IMR-90 (cell line): Measurements from ENCODE around the gene ATG9A. TPM values are rescaled to one million over a fixed set of nuclear protein-coding genes. Genes with fewer than 3 reads are reported as not detected.

Source experiments
- ATAC-seq: fragments of 200-7000 bp; cut with Tn5 transposase; 2 replicates; pipeline ENCODE4 v1.9.1; 2020; ENCODE audit warnings: low read depth, mild to moderate bottlenecking, moderate library complexity
- BruUV-seq: library from RNA; stranded (reverse); fragments of 400-500 nt; replicated peaks from 2 replicates; lab custom pipeline; 2021; lab: Mats Ljungman, UMichigan
- CTCF ChIA-PET: fragments of 300-600 bp; formaldehyde crosslinking; extraction: SDS; loops from one replicate; lab custom pipeline; 2021; ENCODE audit warnings: antibody characterized with exemption; lab: Yijun Ruan, JAX
- POLR2A ChIA-PET: fragments of 300-600 bp; sonication (Branson Sonifier 250); formaldehyde crosslinking; loops from one replicate; lab custom pipeline; 2022; ENCODE audit warnings: antibody characterized with exemption; ENCODE audit not compliant: unreplicated experiment; lab: Charles Lee
- DNase-seq: peaks from one replicate; pipeline ENCODE4 v3.0.0; 2013
- H2AFZ ChIP-seq: replicated peaks from 2 replicates; pipeline ENCODE3; 2013; ENCODE audit warnings: low read length, mild to moderate bottlenecking; ENCODE audit not compliant: poor library complexity
- H2AK5ac ChIP-seq: 2 replicates; pipeline ENCODE4 v1.6.1; 2013; ENCODE audit warnings: low read depth, low read length, inconsistent platforms
- H2AK9ac ChIP-seq: replicated peaks from 2 replicates; pipeline ENCODE3; 2013; ENCODE audit warnings: mild to moderate bottlenecking, low read depth, low read length, moderate library complexity; ENCODE audit not compliant: poor library complexity
- H2BK120ac ChIP-seq: 2 replicates; pipeline ENCODE4 v1.6.1; 2013; ENCODE audit warnings: low read depth, low read length, inconsistent platforms
- H2BK15ac ChIP-seq: 3 replicates; pipeline ENCODE4 v1.6.1; 2013; ENCODE audit warnings: low read depth, low read length, inconsistent platforms
- H2BK20ac ChIP-seq: 2 replicates; pipeline ENCODE4 v1.6.1; 2013; ENCODE audit warnings: low read depth, mild to moderate bottlenecking, inconsistent platforms, low read length, moderate library complexity
- H2BK5ac ChIP-seq: 2 replicates; pipeline ENCODE4 v1.6.1; 2013; ENCODE audit warnings: mild to moderate bottlenecking, low read depth, low read length, inconsistent platforms; ENCODE audit not compliant: poor library complexity, severe bottlenecking
- H3K14ac ChIP-seq: replicated peaks from 2 replicates; pipeline ENCODE4 v1.6.1; 2013; ENCODE audit warnings: low read depth, low read length, inconsistent platforms
- H3K18ac ChIP-seq: 2 replicates; pipeline ENCODE4 v1.6.1; 2013; ENCODE audit warnings: low read depth, low read length, control low read depth
- H3K23ac ChIP-seq: 2 replicates; pipeline ENCODE4 v1.6.1; 2013; ENCODE audit warnings: low read depth, low read length, inconsistent platforms
- H3K27ac ChIP-seq: 2 replicates; pipeline ENCODE4 v1.5.1; 2013; ENCODE audit warnings: mild to moderate bottlenecking, control low read depth, low read length; ENCODE audit not compliant: insufficient read depth
- H3K27me3 ChIP-seq: 2 replicates; pipeline ENCODE4 v1.6.1; 2013; ENCODE audit warnings: low read length; ENCODE audit not compliant: control insufficient read depth, insufficient read depth
- H3K36me3 ChIP-seq: 2 replicates; pipeline ENCODE4 v1.6.1; 2013; ENCODE audit warnings: low read length, mixed read lengths; ENCODE audit not compliant: control insufficient read depth, insufficient read depth
- H3K4ac ChIP-seq: 2 replicates; pipeline ENCODE4 v1.6.1; 2013; ENCODE audit warnings: low read depth, low read length, inconsistent platforms
- H3K4me1 ChIP-seq: 2 replicates; pipeline ENCODE4 v1.6.1; 2013; ENCODE audit warnings: low read length, mixed read lengths; ENCODE audit not compliant: control insufficient read depth, insufficient read depth
- H3K4me2 ChIP-seq: 2 replicates; pipeline ENCODE4 v1.6.1; 2013; ENCODE audit warnings: low read depth, mild to moderate bottlenecking, control low read depth, low read length, moderate library complexity
- H3K4me3 ChIP-seq: 2 replicates; pipeline ENCODE4 v1.5.1; 2013; ENCODE audit warnings: low read depth, mild to moderate bottlenecking, control low read depth, low read length, moderate library complexity; ENCODE audit not compliant: insufficient read depth
- H3K56ac ChIP-seq: 2 replicates; pipeline ENCODE4 v1.6.1; 2013; ENCODE audit warnings: low read length, inconsistent platforms; ENCODE audit not compliant: insufficient read depth; ENCODE audit errors: extremely low read depth
- H3K79me1 ChIP-seq, 2 experiments: 2 replicates each; pipeline ENCODE4 v1.6.1; 2013; ENCODE audit warnings: low read length in 2 of 2, inconsistent platforms in 1 of 2, low read depth in 1 of 2
- H3K9ac ChIP-seq: 2 replicates; pipeline ENCODE4 v1.6.1; 2013; ENCODE audit warnings: low read depth, low read length, control low read depth
- H3K9me1 ChIP-seq: 2 replicates; pipeline ENCODE4 v1.6.1; 2013; ENCODE audit warnings: low read length, inconsistent platforms; ENCODE audit not compliant: insufficient read depth
- H3K9me3 ChIP-seq: 2 replicates; pipeline ENCODE4 v1.6.1; 2013; ENCODE audit warnings: low read length; ENCODE audit not compliant: control insufficient read depth, insufficient read depth
- H4K20me1 ChIP-seq: 2 replicates; pipeline ENCODE4 v1.6.1; 2013; ENCODE audit warnings: low read length, inconsistent platforms; ENCODE audit not compliant: insufficient read depth
- H4K5ac ChIP-seq: 2 replicates; pipeline ENCODE4 v1.6.1; 2013; ENCODE audit warnings: mild to moderate bottlenecking, low read depth, low read length, control low read depth
- H4K8ac ChIP-seq, 2 experiments: 2 replicates each; pipeline ENCODE4 v1.6.1; 2013; ENCODE audit warnings: low read depth in 2 of 2, low read length in 2 of 2, control low read depth in 1 of 2, inconsistent platforms in 1 of 2
- H4K91ac ChIP-seq: 2 replicates; pipeline ENCODE4 v1.6.1; 2013; ENCODE audit warnings: low read depth, low read length, inconsistent platforms; ENCODE audit not compliant: insufficient read depth
- MAFK ChIP-seq: IDR thresholded peaks from 2 replicates; pipeline ENCODE4 v1.6.1; 2012; ENCODE audit warnings: low read depth, low read length, improper control_type of control experiment
- MAZ ChIP-seq: IDR thresholded peaks from 2 replicates; pipeline ENCODE4 v1.6.1; 2012; ENCODE audit warnings: low read depth, mild to moderate bottlenecking, low read length, improper control_type of control experiment, moderate library complexity, borderline replicate concordance
- MXI1 ChIP-seq: IDR thresholded peaks from 2 replicates; pipeline ENCODE4 v1.6.1; 2012; ENCODE audit warnings: low read depth, mild to moderate bottlenecking, low read length, moderate library complexity, borderline replicate concordance
- USF2 ChIP-seq: fragments of 150-350 bp; IDR thresholded peaks from 2 replicates; pipeline ENCODE4 v1.6.1; 2017; ENCODE audit warnings: mild to moderate bottlenecking, antibody characterized with exemption, low read length, low read depth
- WGBS, 2 experiments: methylation state at CpG; one replicate each; pipeline versions ENCODE4 v1.1.5 to v1.1.7; 2013; ENCODE audit warnings: missing lambda C conversion rate in 2 of 2; ENCODE audit not compliant: insufficient read length in 1 of 2; ENCODE audit errors: extremely low coverage in 2 of 2; 5-methylcytosine and 5-hydroxymethylcytosine counted together
- dilution Hi-C: fragments of 300-500 bp; cut with HindIII; formaldehyde crosslinking; loops from one replicate; pipeline ENCODE4 v1.14.3; 2018; ENCODE audit warnings: low sequenced_read_pairs; ENCODE audit not compliant: unreplicated experiment
- in situ Hi-C: fragments of 300-500 bp; cut with MboI; formaldehyde crosslinking; loops from 3 replicates; pipeline ENCODE4 v1.14.3; 2019; ENCODE audit warnings: low sequenced_read_pairs, inconsistent platforms, mixed read lengths
- intact Hi-C: fragments of 100-400 bp; cut with micrococcal nuclease; formaldehyde crosslinking; loops from 2 replicates; pipeline ENCODE4 v1.10.0; 2022
- polyA plus RNA-seq, 3 experiments: library from polyadenylated mRNA; depleted of rRNA; stranded (reverse); fragments of >200 nt; gene quantifications; 2 replicates each; pipeline ENCODE4 v1.2.3, GENCODE V29; 2012; ENCODE audit warnings: low replicate concordance in 1 of 3
- total RNA-seq: library from RNA; depleted of rRNA; stranded (reverse); fragments of >200 nt; gene quantifications from 2 replicates; pipeline ENCODE4 v1.2.3, GENCODE V29; 2012
- TF ChIP-seq, protein P1 (sequence below): conservative IDR thresholded peaks from 2 replicates; pipeline ENCODE4 v1.5.1; 2012; ENCODE audit warnings: mild to moderate bottlenecking, low read depth, low read length, improper control_type of control experiment

ATG9A gene
- total and polyA plus RNA-seq, 2 of the 4 experiments (the other 2 are of a cell fraction) = 35.1 to 58.3 TPM

- Histone ChIP-seq H2BK5ac (no peak overlapping the region), H2AFZ (no peak overlapping the region), H3K4me1 (no peaks in the 10 kb centered on the region), H3K27ac (no peak overlapping the region), H3K36me3 (peaks cover 57% of the 10 kb centered on the region), H3K4me3 (no peak overlapping the region), H3K4me2 (no peak overlapping the region), H4K20me1 (peaks cover 11% of the 10 kb centered on the region), H4K8ac (no peak overlapping the region), H3K79me1 (peaks cover 8 to 26% of the 10 kb centered on the region in 2 experiments; a peak in 3 of 4 replicates), H3K9ac (no peak overlapping the region), H2BK120ac (no peak overlapping the region), H3K18ac (no peak overlapping the region), H3K56ac (no peak overlapping the region), H3K14ac (no peak overlapping the region), H2AK5ac (no peak overlapping the region), H2BK15ac (no peak overlapping the region), H4K91ac (no peak overlapping the region), H3K23ac (no peak overlapping the region), H4K5ac (no peak overlapping the region), H3K27me3 (no peaks in the 10 kb centered on the region), H3K9me3 (no peaks in the 10 kb centered on the region), H3K4ac (no peak overlapping the region), H2AK9ac (peak overlapping the region; percentile 12), H2BK20ac (no peak overlapping the region), H3K9me1 (peaks cover 6% of the 10 kb centered on the region)
- no peak for ATAC-seq
- no peak for DNase-seq
- intact Hi-C loops (no loop called here), in situ Hi-C loops (no loop called here), dilution Hi-C loops (no loop called here)
- BruUV-seq = no TSS peak
- TF ChIP-seq MAFK = no peak
- TF ChIP-seq MAZ = no peak
- TF ChIP-seq USF2 = no peak
- no peak for TF ChIP-seq MXI1
- TF ChIP-seq, protein P1, sequence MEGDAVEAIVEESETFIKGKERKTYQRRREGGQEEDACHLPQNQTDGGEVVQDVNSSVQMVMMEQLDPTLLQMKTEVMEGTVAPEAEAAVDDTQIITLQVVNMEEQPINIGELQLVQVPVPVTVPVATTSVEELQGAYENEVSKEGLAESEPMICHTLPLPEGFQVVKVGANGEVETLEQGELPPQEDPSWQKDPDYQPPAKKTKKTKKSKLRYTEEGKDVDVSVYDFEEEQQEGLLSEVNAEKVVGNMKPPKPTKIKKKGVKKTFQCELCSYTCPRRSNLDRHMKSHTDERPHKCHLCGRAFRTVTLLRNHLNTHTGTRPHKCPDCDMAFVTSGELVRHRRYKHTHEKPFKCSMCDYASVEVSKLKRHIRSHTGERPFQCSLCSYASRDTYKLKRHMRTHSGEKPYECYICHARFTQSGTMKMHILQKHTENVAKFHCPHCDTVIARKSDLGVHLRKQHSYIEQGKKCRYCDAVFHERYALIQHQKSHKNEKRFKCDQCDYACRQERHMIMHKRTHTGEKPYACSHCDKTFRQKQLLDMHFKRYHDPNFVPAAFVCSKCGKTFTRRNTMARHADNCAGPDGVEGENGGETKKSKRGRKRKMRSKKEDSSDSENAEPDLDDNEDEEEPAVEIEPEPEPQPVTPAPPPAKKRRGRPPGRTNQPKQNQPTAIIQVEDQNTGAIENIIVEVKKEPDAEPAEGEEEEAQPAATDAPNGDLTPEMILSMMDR = no peak
- 89% methylated on average over 1 of the region's 10 CpGs; no CpG with 5 or more reads in 1 of the 2 experiments for WGBS, 2 experiments
- ChIA-PET CTCF (no interaction called here), POLR2A (no interaction called here)
Measured at GRCh38 chr2:219213486-219214071, 15.9 kb downstream of the ATG9A start.
